Left ventricle myocardium superior (tissue), 1 donor: ENCODE data around the gene SLC29A4. TPM values are rescaled to one million over a fixed set of nuclear protein-coding genes. Genes with fewer than 3 reads are reported as not detected.
"Not testable (repeated sequence)": the region's sequence is repeated elsewhere in the genome, so short reads cannot be mapped to it uniquely, and the experiment has no call there.

Experiments used
- ATAC-seq: fragments of 200-7000 bp; cut with Tn5 transposase; one replicate; pipeline ENCODE4 v1.9.1; 2020; ENCODE audit warnings: mild to moderate bottlenecking, moderate library complexity
- DNase-seq: peaks from one replicate; pipeline ENCODE4 v3.0.0-alpha.2; 2020
- intact Hi-C: fragments of 100-400 bp; cut with micrococcal nuclease; formaldehyde crosslinking; loops from one replicate; pipeline ENCODE4 v1.11.0; 2022
- long read RNA-seq: library from polyadenylated mRNA; unstranded; transcript quantifications from one replicate; pipeline ENCODE4 v2.0.0, GENCODE V29; 2021
- total RNA-seq: library from RNA; stranded (reverse); fragmentation: NEBNext Ultra II Directional; extraction: Animal tissue kit (Norgen Biotek cat#: 25700); gene quantifications from one replicate; pipeline ENCODE4 v1.2.1, GENCODE V29; 2021
- donor health status: DM: no; HTN: yes; CAD: no; lungs with severe emphysema.

Gene SLC29A4, protein sequence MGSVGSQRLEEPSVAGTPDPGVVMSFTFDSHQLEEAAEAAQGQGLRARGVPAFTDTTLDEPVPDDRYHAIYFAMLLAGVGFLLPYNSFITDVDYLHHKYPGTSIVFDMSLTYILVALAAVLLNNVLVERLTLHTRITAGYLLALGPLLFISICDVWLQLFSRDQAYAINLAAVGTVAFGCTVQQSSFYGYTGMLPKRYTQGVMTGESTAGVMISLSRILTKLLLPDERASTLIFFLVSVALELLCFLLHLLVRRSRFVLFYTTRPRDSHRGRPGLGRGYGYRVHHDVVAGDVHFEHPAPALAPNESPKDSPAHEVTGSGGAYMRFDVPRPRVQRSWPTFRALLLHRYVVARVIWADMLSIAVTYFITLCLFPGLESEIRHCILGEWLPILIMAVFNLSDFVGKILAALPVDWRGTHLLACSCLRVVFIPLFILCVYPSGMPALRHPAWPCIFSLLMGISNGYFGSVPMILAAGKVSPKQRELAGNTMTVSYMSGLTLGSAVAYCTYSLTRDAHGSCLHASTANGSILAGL
- 2.3 TPM for total RNA-seq
- long read RNA-seq, full-length matches to known transcripts: 4 of 8 reads
- long read RNA-seq, partial matches to known transcripts: 2 of 8 reads
- long read RNA-seq, other reads (novel, unspliced or antisense): 2 of 8 reads

DNA sequence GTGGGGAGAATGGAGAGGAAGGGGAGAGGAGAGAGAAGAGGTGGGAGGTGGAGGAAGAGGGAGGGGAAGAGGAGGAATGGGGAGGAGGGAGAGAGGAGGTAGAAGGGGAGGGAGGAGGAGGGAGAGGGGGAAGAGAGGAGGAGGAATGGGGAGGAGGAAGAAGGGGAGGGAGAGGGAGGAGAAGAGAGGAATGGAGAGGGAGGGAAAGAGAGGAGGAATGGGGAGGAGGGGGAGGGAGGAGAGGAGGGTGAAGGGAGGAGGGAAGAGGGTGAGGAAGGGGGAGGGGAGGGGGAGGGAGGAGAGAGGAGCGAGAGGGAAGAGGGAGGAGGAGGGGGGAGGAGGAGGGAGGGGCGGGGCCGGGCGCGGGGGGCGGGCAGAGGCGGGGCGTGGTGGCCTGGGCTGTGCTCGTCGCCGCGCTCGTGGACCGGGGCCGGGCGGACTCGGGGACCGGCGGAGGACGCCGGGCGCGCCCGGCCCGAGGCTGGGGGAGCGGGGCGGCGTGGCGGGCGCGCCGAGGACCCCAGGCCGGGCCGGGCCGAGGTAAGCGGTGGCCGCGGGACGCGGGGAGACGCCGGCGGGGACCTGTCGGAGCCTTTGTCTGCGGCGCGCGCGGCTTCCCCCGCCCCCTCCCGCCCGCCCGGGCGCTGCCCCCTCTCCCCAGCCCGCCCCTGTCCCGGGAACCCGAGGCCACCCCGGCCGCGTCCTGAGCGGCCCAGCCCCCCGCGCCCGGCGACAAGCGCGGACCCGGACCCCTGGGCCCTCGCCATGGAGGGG, at the start of gene SLC29A4:
TSS of gene SLC29A4 (plus strand) at position 401 of the 774 bp plus-strand sequence. CDS start 4,874 bp downstream, outside the sequence.
- intact Hi-C loops: no loop called here
- ATAC-seq (peak; percentile 83), DNase-seq (peak; percentile 79)

DNA sequence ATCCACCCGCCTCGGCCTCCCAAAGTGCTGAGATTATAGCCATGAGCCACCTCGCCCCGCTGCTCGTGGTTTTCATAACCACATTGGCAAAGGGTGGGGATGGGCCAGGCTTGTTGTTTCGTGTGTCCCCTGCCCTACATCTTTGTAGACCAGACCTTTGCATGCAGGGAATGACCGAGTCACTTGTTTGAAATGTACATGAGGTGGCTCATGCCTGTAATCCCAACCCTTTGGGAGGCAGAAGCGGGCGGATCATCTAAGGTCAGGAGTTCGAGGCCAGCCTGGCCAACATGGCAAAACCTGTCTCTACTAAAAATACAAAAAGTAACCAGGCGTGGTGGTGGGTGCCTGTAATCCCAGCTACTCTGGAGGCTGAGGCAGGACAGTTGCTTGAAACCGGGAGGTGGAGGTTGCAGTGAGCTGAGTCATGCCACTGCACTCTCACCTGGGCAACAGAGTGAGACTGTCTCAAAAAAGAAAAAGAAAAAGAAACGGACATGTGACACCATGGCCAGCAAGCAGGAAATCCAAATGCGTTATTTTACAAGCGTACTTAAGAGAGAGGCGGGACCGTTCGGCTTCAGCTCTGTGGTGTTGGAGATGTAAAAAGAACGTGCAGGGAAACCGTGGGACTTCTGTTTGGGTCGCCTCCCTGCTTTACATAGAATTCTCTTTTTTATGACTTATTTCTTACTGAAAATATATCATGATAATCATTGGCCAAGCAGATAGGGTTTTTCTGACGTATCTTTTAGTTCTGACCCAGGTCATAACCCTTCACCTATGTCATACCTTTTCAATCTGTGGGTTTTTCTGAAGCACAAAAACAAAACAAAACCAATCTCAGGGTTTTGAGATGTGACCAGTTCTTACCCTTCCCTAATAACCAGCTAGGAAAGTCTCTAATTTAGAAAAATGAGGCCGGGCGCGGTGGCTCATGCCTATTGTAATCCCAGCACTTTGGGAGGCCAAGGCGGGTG, 47.6 kb upstream of the SLC29A4 start:
- intact Hi-C loops: loop anchor here (10.0 kb wide), 1 partner anchor 220 kb away; no protein-coding TSS in a partner anchor
- ATAC-seq: no peak
- no peak for DNase-seq

DNA sequence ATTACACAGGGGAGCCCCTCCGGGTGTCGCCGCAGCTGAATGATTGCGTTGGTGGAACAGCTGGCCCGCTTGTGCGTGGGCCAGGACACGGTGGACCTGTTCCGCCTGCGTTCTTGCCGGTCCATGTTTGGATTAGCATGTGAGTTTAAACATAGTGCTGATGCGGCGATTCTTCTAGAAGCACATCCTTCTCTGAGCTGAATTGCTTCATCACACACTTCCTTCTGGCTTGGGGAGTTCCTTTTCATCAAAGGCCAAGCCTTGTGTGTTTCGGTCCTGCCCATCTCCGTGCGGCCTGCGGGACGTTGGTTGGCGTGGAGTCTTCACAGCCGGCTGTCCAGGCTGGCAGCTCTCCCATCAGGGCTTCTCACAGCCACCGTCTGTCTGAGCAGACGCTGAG, 45.5 kb upstream of the SLC29A4 start:
- ATAC-seq (peak; percentile 77), DNase-seq (peak; percentile 86)
- intact Hi-C loops: loop anchor here (10.0 kb wide), 1 partner anchor 218 kb away; no protein-coding TSS in a partner anchor

DNA sequence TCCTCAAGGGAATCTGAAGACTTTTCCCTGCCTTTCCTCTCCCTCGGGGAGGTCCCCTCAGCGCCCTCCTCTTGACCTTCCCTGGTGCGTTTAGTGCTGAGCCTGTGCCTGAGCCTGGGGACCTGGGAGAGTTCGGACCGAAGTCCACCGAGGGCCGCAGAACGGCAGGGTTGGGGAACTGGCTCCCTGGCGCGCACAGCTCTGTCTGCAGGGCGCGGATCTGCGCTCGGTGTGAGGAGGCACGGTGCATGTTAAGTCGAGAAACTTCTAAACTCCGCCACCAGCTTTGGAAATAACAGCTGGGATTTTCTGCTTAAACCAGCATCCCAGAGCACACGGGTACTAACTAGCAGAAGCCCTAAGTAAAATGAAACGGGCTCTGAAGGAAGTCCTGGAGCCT, 44.2 kb upstream of the SLC29A4 start:
- no peak for DNase-seq
- no peak for ATAC-seq
- intact Hi-C loops: loop anchor here (10.0 kb wide), 1 partner anchor 216 kb away; no protein-coding TSS in a partner anchor

DNA sequence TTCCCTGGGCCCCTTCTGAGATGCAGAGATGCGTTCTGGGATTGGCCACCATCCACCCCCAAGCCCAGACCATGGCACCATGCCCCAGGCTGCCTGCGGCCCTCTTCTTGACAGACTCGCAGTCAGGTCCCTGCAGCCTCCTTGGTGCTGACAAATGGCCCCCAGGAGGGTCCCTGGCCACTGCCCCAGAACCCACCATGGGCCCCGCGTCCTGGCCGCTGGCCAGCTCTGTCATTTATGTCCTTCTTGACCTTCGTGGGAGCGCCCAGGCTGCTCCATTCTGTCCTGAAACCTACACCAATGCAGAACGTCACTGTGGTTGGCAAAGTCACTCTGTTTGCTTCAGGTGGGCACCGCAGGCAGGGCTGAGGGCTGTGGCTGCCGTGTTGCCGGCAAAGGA, 39.5 kb upstream of the SLC29A4 start:
- ATAC-seq (no peak), DNase-seq (no peak)
- intact Hi-C loops: no loop called here

DNA sequence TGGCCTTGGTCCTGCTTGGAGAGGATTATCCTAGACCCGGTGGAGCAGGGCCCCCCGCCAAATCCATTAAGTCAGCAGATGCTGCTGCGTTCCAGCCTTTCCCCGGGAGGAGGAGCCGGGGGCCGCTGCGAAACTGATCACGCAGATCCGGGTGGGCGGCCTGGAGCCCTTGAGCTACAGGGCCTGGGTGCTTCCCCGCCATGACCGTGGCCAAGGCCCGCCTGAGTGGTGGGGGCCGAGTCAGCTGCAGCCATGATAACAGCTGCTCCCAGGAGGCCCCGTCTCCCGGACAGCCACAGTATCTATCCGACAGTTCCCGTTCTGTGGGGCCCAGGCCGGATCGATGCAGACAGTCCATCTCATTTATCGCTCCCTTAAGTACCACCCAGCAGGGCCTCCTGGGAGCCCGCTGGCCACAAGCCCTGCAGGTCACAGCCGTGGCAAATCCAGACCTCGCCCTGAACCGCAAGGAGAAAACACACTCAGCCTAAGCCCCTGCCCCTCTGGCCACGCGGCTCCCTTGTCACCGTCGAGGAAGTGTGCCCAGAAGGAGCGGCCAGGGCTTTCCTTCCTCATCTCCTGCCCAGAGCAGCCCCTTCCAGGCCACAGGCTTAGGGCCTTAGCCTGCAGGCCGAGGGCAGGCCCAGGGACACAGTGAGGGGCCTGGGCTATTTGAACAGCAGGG, 34.4 kb upstream of the SLC29A4 start:
- intact Hi-C loops: no loop called here
- DNase-seq (peak; percentile 81), ATAC-seq (peak; percentile 88)

DNA sequence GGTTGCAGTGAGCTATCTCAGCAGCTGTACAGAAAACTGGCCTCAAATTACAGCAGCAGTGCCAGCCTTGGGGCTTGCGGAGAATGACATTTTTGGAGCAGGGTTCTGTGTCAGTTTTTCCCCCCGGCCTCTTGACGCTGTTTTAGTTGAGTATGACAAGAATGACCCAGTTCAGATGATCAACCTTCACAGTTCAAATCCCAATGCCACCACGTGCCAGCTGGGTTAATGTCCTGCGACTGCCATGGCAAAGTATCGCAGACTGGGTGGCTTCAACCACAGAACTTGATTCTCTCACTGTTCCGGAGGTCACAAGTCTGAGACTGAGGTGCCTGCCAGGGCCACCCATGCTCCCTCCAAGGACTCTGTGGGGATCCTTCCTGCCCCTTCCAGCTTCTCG, 32.0 kb upstream of the SLC29A4 start:
- DNase-seq, intact Hi-C loops, ATAC-seq: not testable (repeated sequence)

DNA sequence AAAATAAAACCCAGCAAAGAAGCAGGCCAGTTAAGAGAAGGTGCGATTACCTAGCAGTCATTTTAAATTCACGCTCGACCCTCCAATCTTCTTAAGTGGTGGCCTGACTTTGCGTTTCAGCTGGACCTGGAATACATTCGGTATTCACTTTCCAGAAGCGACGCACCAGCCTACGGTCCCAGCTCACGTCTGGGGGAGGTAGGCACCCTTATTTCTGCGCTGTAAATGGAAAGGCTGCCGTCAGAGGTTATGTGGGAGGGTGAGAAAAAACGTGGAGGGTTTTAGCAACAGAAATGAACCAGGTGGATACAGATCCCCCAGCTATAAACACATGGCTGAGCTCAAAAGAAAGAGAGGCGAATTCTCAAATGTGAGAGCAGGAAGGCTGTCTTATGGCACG, 29.2 kb upstream of the SLC29A4 start:
- ATAC-seq, intact Hi-C loops, DNase-seq: not testable (repeated sequence)

DNA sequence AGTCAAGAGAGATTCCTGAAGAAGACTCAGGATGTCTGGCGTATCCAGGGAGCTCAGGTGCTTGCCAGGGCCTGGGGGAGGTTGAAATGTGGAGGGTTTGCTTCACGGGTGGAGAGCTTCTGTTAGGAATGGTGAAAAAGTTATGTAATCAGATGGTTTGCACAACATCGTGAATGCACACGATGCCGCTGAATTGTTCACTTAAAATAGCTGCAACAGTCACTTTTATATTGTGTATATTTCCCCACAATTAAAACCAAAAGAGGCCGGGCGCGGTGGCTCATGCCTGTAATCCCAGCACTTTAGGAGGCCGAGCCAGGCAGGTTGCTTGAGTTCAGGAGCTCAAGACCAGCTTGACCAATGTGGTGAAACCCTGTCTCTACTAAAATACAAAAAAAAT, 28.4 kb upstream of the SLC29A4 start:
- DNase-seq, intact Hi-C loops, ATAC-seq: not testable (repeated sequence)

DNA sequence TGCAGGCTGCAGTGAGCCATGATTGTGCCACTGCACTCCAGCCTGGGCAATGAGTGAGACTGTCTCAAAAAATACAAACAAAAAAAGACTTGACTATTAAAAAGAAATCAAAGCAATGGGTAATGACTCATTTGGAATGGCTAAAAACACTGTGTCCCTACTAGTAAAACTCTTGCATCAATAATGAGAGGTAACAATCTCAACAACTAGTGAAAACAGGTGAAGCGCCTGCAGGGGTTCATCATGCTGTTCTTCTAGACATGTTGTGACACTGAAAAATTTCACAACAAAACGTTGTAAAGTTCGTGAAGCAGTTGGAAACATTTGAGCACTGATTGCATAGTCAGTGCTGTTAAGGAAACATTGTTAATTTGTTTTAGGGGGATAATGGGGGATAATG, 26.9 kb upstream of the SLC29A4 start:
- intact Hi-C loops: no loop called here
- no peak for DNase-seq
- no peak for ATAC-seq

DNA sequence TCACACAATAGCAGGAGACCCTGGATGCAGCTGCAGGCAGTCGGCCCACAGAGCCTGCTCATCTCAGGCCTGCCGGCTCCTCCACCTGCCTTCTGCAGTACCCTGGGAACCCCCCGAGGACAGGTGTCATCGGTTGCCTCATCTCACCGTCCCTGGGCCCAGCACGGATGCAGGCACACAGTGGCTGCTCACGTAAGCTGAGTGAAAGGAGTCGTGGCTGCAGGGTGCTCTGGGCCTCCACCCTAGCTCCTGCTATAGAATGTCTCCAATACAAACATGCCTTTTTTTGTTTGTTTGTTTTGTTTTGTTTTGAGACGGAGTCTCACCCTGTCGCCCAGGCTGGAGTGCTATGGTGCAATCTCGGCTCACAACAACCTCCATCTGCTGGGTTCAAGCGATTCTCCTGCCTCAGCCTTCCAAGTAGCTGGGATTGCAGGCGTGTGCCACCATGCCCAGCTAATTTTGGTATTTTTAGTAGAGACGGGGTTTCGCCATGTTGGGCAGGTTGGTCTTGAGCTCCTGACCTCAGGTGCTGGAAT, 22.1 kb upstream of the SLC29A4 start:
- intact Hi-C loops, DNase-seq, ATAC-seq: not testable (repeated sequence)

DNA sequence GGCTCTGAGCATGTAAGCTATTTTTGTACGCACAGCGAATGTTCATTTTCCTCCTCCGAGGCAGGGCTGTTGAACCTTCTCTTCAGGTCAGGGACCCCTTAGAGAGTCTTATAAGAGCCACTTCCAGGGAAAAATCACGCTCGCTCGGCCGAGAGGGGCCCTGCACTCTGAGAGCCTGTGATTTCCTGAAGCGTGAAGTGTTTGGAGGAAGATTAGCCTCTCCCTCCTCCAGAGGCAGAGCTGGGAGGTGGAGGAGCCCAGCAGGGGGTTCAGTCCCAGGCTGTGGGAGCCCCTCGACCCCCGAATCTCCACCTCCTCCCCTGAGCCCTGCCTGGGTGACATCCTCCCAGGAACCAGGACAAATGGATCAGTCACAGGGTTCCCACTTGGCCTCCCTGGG, 19.7 kb upstream of the SLC29A4 start:
- DNase-seq, intact Hi-C loops, ATAC-seq: not testable (repeated sequence)

DNA sequence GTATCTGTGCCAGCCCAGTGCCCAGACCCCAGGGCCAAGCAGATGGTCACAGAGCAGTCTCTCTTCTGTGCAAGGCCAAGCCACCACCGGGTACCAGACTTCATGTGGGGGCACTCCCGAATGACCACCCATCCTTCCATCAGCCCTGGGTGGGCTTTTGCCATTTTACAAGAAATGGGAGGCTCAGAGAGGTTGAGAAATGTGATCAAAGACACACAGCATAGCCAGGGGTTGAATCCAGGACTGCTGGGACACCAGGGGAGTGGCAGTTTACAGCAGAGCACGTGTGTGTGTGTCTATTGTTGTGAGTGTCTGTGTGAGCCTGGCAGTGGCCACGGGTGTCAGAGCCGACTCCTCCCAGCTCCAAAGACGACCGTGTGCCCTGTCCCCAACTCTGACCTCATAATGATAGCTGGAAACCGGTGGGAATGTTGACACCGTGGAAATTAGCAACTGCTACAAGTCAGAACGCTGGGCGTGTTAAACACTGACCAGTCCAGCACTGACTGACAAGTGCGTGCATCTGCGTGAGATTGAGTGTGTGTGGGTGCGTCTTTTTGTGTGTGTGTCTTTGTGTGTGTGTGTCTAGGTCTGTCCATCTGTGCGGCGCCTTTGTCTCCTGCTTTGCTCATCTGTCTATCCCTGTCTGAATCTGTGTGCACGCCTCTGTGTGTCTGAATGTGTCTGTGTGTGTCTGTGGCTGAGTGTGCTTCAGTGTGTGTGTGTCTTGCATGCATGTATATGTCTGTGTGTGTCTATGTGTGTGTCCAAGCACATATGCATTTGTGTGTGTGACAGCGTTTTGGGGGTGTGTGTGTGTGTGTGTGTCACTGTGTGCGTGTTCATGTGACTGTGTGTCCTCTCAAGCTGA, 17.2 kb upstream of the SLC29A4 start:
- intact Hi-C loops: no loop called here
- no peak for ATAC-seq
- no peak for DNase-seq

DNA sequence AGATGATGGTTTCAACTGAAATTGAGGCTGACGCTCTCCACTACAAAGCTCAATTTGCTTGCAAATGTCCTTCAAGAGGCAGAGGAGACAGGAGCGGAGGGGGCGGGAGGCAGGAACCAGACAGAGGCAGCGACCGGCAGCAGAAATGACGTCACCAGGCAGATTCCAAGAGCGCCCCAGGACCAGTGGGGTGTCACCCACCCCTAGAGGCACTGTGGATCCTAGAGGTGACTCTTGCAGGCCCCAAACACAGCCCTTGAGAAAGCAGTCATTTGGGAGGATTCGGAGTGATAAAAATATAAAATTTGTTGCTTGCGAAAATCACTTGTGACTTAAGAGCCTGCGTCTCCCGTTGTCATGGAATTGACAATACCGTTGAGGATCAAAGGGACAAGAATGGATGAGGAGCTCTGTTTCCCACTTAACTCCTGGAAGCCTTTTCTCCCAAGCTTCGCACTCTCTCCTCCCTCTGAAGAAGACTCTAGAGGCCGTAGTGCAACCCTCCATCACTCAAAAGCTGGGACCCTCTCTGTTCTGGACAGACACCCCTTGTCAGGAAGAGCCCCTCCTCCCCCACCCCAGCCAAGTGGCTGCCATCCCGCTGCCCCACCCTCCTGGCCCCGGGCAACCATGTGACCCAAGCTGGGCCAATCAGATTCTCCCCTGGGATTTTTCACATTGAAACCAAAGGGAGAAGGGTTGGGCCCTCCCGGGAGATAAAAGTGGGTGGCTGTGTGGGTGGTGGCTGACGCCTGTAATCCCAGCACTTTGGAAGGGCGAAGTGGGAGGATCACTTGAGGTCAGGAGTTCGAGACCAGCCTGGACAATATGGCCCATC, 16.3 kb upstream of the SLC29A4 start:
- DNase-seq: no peak
- intact Hi-C loops: no loop called here
- no peak for ATAC-seq

DNA sequence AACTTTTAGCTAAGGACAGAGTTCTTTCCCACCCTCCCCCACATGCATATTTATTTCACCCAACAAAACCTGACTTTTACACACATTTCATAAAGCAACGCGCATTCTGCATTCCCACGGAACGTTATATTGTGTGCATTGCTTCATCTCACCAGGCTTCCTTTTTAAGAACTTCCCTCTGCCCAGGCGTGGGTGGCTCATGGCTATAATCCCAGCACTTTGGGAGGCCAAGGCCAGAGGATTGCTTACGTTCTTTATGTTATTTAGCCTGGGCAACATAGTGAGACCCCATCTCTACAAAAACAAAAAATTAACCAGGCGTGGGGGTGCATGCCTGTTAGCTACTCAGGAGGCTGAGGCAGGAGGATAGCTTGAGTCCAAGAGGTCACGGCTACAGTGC, 14.9 kb upstream of the SLC29A4 start:
- DNase-seq, ATAC-seq, intact Hi-C loops: not testable (repeated sequence)
